AG10803 (cell line): Measurements from ENCODE around the gene IGSF9B.

Source experiments
- DNase-seq: peaks from one replicate; pipeline ENCODE4 v3.0.0; 2010; ENCODE audit warnings: low read depth
- H3K4me3 ChIP-seq: 2 replicates; pipeline ENCODE4 v1.5.1; 2011; ENCODE audit warnings: mild to moderate bottlenecking, low read length, control low read depth
- TF ChIP-seq, protein P1 (sequence below): conservative IDR thresholded peaks from 2 replicates; pipeline ENCODE4 v1.5.1; 2011; ENCODE audit warnings: mild to moderate bottlenecking, low read length, control low read depth, inconsistent platforms

IGSF9B gene

GRCh38 chr11:133937468-133937867, 19.3 kb downstream of the IGSF9B start:
- DNase-seq: no peak
- no peak overlapping the region for H3K4me3 ChIP-seq
- TF ChIP-seq, protein P1, sequence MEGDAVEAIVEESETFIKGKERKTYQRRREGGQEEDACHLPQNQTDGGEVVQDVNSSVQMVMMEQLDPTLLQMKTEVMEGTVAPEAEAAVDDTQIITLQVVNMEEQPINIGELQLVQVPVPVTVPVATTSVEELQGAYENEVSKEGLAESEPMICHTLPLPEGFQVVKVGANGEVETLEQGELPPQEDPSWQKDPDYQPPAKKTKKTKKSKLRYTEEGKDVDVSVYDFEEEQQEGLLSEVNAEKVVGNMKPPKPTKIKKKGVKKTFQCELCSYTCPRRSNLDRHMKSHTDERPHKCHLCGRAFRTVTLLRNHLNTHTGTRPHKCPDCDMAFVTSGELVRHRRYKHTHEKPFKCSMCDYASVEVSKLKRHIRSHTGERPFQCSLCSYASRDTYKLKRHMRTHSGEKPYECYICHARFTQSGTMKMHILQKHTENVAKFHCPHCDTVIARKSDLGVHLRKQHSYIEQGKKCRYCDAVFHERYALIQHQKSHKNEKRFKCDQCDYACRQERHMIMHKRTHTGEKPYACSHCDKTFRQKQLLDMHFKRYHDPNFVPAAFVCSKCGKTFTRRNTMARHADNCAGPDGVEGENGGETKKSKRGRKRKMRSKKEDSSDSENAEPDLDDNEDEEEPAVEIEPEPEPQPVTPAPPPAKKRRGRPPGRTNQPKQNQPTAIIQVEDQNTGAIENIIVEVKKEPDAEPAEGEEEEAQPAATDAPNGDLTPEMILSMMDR: no peak

- H3K4me3 ChIP-seq: no peak overlapping the region
- TF ChIP-seq, protein P1: no peak
- no peak for DNase-seq
These were observed 19.8 kb downstream of the IGSF9B start for GRCh38 chr11:133937015-133937414.

DNA sequence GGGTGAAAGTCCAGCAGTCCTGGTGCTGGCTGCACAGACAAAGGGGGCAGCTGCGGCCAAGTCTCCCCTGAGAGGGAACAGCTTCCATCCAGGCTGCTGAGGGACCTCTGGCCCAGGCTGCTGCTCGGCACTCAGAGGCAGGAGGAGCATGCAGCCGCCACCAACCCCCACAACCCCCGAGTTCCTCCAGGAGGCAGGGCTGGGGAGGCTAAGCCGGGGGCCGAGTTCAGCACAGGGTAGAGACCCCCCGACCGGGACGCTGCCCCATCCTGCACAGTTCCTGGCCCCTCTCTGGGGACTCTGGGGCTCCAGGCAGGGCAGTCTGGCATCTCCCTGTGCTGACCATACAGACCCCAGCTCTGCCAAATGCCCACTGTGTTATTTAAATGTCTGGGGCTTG, 20.2 kb downstream of the IGSF9B start:
- no peak overlapping the region for H3K4me3 ChIP-seq
- TF ChIP-seq, protein P1: no peak
- no peak for DNase-seq

- TF ChIP-seq, protein P1: no peak
- no peak overlapping the region for H3K4me3 ChIP-seq
- no peak for DNase-seq
These were observed 20.6 kb downstream of the IGSF9B start for GRCh38 chr11:133936136-133936535.

DNA sequence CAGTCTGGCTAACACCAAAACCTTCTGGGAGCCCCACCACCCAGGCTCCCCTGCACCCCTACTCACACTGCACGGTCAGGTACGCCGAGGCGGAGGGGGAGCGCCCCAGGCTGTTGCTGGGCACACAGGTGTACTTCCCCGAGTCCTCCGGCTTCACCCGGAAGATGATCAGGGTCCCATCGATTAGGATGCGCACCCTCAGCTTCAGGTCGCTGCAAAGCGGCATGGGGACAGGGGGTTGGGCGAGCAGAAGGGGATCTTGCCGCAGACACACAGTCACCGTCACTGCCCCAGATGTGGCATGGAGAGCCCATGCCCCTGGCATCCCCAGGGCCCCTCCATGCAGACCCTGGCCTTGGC, 21.2 kb downstream of the IGSF9B start:
- no peak overlapping the region for H3K4me3 ChIP-seq
- TF ChIP-seq, protein P1: no peak
- no peak for DNase-seq

DNA sequence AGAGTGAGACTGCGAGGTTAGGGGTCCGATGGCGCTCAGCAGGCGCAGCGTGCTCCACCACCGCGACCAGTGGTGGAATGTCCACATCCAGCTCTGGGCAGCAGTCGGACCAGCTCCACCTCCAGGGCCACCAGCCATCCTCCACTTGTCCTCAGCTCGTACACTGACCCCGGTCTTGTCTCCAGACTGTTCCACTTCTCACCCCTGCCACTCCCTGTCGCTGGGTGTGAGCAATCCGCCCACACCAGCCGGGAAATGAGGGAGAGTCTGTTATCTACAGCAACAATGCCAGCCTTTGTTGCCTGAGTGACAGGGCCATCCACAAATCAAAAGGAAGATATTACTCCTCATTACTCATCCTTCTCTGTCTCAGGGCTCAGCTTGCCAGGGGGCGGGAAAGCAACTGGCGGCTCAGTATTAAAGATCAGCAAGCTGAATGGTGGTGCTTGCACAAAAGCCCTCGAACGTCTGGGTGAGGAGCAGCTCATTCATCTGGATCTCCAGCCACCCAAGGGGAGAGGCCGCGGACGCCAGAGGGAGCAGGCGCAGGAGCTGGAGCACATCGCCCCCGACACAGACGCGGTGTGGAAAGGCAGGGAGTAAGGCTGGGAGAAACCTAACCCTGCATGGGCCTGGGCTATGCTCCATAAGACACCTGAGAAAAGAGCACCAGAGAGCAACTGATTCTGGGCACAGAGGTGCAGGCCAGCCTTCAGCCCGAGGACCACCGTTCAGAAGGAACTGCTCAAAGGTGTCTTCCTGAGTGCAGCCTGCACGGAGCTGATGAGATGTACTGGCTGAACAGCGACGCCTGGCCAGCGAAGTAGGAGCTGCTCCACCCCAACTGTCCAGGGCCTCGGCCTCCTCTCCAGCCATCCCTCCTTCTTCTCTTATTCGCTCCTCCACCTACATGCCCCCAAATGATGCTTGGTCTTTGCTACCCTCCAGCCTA, 21.9 kb downstream of the IGSF9B start:
- TF ChIP-seq, protein P1: no peak
- peak; percentile 40 for DNase-seq
- H3K4me3 ChIP-seq: no peak overlapping the region

GRCh38 chr11:133934096-133934495, 22.7 kb downstream of the IGSF9B start:
- TF ChIP-seq, protein P1: no peak
- DNase-seq: no peak
- no peak overlapping the region for H3K4me3 ChIP-seq
